GM18909 (cell line): ENCODE measurements around the gene WDR7.
"Not testable (repeated sequence)": the region's sequence is repeated elsewhere in the genome, so short reads cannot be mapped to it uniquely, and the experiment has no call there.

Source experiments
- ATAC-seq: cut with Tn5 transposase; IDR thresholded peaks from one replicate; pipeline ENCODE4 v1.9.1; 2021; ENCODE audit warnings: mild to moderate bottlenecking; ENCODE audit not compliant: unreplicated experiment, poor library complexity

Gene WDR7

DNA sequence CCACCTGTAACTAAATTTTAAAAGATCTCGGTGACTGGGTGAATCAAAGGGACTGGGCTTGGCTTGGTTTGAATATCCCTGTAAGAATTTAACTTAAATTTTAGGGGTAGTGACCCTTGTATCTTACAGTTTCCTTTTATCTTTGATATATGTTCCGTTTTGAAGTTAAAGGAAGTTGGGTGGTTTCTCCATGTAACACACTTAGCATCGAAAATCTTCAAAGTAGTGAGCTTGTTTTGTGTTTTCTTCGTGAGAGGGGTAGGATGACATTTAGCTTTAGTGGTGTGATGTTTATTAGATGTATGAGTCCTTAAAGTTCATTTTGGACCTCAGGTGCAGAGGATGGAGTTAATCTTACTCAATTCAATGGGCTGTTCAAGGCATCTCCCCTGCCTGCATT, 1.6 kb downstream of the WDR7 start:
- ATAC-seq = no peak

DNA sequence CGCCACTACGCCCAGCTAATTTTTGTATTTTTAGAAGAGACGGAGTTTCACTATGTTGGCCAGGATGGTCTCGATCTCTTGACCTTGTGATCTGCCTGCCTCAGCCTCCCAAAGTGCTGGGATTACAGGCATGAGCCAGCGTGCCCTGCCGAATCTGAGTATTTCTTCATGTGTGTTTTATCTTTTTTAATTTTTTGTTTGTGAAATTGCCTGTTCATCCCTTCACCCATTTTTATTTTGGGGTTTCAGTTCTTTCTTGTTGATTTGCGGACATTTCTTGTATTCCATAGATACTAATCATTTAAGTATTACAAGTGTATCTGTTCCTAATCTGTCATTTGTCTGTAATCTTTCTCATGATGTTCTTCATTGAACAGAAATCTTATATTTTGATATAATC, 3.1 kb downstream of the WDR7 start:
- not testable (repeated sequence) for ATAC-seq

DNA sequence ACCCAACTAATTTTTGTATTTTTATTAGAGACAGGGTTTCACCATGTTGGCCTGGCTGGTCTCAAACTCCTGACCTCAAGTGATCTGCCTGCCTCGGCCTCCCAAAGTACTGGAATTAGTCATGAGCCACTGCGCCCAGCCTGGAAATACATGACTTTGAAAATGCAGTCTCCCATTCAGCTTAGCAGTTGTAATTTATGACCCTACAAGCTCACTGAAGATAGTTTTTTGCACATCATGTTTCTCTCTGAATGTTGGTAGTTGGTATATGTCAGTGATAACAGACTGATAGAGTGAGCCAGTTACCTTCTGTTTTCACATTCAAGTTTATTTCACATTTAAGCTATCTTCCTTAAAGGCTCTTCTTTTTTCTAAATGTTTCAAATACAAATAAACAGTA, 7.1 kb downstream of the WDR7 start:
- ATAC-seq = no peak

DNA sequence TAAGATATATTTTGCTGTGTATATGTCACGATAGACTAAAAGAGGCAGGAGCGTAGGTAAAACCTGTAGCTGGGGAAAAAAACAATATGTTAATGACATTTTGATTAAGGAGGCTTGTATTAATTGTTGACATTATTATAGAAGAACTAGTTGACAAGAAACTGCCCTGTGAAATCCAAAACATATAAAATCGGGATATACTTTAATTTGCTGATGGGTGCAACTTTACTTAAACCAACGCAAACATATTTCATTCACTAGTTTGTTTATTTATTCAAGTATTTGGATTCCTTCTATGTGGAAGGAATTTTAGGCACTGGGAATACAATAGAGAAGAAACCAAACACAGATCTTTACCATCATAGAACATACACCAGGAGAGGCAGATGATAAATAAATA, 8.0 kb downstream of the WDR7 start:
- no peak for ATAC-seq

DNA sequence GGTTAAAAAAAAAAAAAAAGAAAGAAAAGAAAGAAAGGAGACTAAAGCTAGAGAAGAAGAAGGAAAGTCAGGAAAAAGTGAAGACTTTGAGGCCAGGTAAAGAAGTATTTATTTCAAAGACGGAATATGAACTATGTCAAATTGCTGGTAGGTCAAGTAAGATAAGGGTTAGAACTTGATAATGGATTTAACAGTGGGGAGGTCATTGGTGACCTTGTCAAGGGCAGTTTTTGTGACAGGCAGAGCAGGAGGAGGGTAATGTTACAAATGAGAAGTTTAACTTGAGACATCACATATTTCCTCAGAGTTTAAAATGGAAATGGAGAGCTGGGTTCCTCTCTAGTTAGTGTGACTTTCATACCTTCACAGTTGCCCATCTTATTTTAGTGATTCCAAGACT, 9.5 kb downstream of the WDR7 start:
- ATAC-seq = no peak

DNA sequence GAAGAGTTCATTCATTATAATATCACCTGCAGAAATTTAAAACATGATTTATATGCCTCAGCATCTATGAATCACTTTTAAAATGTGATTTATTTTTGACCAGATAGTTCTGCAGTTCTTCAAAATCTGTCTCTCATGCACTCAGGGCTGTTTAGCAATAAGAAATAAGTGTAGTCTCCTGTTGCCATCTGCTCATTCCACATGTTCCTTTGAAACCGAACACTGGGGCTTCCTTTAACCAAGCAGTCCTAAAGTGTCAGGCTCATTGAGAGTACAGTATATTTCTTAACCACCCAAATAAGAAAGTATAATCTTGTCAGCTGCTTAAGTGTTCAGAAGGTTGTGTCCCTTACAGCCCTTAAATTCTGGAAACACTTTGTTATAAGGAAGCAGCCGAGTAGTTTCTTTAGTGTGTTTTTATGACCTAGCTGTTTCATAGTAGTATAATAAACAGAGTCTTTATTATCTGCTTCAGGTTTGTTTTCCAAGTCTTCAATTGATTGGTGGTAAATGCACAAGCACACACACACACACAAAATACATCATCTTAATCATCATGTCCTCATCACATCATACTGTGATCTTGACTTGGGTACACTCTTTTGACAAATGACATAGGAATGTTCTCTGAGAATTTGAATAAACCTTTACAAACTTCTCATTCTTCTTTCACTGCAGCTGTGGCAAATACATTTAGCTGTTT, 10.4 kb downstream of the WDR7 start:
- ATAC-seq = no peak

DNA sequence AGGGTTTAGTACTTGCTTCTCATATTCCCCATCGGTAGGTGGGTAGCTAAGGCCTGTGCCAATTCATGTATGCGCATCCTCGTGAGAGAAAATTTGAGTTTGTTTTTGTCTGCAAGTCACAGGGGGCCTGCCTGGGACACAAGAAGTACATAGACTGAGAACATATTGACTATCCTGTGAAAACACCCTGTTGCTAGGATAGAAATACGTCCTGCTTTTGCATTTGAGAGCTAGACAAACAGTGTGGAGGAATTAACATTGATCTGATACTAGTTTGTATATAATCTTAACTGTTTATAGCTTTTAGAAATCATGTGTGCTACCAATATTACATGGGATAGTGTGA, 10.9 kb downstream of the WDR7 start:
- ATAC-seq = no peak

DNA sequence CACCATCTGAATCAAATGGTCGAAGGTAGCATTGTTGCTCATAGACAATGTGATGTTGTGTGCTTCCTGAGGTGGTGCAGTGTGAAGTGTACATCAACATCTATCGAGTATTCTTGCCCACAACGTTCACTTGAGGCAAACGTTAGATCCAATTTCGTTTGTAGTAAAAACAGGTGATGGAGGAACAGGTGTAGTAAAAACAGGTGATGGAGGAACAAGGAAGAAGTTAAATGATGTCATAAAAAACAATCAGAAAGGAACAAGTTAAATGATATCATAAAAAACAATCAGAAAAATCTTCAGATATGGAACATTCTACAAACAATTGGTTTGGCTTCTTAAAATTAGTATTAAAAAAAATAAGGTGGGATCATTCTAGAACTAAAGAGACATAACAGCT, 11.3 kb downstream of the WDR7 start:
- ATAC-seq = no peak

DNA sequence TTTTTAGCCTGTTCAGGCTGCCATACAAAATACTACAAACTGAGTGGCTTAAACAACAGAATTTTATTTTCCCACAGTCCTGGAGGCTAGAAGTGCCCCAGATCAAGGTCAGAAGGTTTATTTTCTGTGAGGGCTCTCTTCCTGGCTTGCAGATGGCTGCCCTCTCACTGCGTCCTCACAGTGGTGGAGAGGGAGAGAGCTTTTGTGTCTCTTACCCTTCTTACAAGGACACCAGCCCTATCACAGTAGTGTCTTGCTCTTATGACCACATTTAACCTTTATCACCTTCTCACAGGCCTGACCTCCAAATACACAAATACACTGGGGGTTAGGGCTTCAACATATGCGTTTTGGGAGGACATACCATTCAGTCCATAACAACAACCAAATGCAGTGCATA, 11.7 kb downstream of the WDR7 start:
- ATAC-seq = no peak

DNA sequence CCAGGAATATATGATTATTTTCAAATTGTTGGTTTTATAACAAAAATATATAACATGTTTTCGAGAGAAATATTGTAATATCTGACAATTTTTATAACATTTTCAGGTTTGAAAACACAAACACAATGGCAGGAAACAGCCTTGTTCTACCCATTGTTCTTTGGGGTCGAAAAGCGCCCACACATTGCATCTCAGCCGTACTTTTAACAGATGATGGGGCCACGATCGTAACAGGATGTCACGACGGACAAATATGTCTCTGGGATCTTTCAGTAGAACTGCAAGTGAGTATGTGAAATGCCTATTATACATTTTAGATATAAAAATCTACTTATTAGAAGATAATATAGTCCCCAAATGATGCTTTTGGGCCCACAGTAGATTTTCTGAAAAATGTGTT, 21.2 kb downstream of the WDR7 start:
- ATAC-seq = no peak

DNA sequence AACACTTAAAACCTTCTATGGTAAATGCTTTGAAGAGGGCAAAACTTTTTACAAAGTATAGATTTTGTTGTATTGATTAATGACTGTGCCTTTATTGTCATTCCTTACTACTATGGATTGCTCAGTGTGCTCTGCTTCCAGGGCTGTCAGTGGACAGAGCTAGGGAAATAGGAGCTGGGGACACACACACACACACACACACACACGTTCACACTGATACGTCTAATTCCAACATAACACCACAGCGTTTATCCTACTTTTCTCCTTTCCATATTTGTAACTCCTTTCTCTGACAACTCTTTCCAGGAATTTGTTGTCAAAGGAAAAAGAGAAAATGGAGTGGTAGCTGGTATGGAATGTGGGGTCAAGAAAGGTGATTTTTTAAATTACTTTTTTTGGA, 21.8 kb downstream of the WDR7 start:
- no peak for ATAC-seq

DNA sequence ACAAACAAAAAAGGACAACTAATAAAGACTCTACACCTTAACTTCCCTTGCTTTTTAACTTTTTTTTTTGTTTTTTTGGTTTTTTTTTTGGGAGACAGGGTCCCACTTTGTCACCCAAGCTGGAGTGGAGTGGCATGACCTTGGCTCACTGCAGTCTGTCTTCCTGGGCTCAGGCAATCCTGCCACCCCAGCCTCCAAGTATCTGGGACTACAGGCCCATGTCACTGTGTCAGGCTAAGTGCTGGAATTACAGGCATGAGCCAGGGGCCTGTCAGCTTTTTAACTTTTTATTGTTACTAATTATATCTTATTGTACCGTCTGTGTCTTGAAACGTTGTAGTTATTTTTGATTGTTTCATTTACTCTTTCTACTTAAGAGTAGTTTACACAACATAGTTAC, 25.5 kb downstream of the WDR7 start:
- no peak for ATAC-seq

DNA sequence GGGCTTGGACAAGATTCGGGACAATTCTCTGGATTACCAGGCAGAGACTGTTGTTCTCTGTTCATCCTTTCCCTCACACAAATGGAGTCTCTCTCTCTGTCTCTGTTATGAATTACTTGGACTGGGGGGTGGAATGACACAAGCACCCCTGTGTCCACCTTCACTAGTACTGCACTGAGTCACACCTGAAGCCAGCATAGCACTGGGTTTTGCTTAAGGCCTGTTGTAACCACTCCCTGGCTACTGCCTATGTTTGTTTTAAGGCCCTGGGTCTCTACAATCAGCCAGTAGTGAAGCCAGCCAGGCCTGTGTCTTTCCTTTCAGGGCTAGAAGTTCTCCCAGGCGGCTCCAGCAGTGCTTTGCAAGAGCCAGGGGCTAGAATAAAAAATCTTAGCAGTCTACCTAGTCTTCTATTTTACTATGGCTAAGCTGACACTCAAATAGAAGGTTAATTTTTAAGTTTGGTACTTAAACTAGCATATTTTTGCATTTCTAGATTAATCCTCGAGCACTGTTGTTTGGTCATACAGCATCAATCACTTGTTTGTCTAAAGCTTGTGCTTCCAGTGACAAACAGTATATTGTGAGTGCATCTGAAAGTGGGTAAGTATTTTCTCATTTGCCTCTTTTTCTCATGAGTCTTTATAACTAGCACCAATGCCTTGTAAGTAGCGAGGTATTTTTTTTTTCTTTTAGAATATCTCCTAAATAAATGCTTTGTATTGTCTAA, 27.8 kb downstream of the WDR7 start:
- no peak for ATAC-seq

DNA sequence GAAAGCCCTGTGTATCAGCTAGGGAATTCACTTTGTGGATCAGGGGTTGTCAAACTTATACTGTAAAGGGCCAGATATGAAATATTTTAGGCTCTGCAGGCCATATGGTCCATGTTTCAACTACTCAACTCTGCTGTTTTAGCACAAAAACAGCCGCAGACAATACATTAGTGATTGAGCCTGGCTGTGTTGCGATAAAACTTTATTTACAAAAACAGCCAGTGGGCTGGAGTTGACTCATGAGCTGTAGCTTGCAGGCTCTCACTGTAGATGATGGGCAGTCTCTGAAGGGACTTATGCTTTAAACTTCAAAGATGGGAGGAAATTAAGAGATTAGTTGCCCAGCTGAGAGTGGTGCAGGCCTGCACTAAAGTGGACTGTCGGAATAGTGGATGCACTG, 33.1 kb downstream of the WDR7 start:
- no peak for ATAC-seq

DNA sequence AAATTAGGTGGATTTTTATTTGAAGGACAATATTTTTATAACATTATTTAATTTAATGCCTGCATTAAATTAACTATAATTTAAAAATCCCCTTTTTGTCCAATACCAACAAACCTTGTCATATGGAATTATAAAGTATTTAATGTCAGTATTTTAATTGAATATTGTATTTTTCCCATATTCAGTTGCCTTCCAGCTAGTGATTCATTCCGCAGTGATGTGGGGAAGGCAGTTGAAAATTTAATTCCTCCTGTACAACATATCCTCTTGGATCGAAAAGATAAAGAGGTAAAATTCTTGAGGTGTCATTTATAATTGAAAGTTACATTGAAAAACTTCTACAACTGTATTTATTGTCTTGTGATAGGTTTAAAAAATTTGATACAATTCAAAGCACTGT, 40.4 kb downstream of the WDR7 start:
- ATAC-seq = no peak

DNA sequence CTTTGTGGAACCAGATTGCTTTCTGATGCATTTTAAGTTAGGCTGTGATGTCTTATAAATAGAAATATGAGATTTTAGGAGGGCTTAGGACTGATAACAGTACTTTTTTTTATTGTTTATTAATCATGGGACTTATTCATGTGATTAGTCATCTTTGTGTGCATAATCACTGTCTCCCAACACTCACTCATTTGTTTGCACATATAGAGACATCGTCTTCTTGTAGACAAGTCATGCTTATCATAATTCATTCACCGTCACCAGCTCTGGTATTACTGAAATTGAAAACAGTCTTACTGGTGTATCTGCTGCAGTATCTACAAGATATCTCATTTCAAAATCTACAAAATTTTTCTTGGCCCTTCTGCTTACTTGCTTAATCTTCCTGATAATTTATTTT, 45.8 kb downstream of the WDR7 start:
- ATAC-seq = no peak

DNA sequence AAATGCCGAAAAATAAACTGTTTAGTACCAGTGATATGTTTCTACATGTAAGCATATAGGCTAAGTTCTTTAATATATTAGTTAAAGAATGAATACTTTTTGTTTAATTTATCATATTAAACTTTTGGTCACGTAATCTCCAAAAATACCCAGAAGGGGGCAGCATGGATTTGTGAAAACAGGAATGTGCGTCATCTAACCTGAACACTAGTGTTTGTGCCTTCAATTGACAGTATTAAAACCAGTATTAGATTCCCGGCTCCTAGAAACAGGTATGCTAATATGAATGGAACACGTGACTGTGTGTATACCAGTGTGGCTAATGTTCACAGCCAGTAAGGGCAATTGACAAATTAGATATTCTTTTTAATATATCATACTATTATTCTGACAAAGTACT, 51.8 kb downstream of the WDR7 start:
- ATAC-seq = no peak

DNA sequence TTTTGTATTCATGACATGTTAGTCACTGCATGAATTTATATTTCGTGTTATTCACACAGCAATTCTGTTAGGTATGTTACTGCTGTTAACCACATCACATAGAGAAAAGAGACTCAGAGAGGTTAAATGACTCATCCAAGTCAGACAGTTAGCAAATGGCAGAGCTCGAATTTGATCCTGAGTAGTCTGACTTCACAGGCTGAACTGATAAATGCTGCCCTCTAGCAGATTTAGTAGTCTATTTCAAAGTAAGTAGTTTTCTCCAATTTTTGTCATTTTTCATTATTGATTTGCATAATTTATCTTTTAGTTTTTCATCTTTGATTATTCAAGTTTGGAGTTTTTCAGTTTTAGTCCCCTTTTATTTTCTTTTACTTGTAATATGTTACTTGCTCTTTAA, 58.3 kb downstream of the WDR7 start:
- peak; percentile 99 for ATAC-seq

DNA sequence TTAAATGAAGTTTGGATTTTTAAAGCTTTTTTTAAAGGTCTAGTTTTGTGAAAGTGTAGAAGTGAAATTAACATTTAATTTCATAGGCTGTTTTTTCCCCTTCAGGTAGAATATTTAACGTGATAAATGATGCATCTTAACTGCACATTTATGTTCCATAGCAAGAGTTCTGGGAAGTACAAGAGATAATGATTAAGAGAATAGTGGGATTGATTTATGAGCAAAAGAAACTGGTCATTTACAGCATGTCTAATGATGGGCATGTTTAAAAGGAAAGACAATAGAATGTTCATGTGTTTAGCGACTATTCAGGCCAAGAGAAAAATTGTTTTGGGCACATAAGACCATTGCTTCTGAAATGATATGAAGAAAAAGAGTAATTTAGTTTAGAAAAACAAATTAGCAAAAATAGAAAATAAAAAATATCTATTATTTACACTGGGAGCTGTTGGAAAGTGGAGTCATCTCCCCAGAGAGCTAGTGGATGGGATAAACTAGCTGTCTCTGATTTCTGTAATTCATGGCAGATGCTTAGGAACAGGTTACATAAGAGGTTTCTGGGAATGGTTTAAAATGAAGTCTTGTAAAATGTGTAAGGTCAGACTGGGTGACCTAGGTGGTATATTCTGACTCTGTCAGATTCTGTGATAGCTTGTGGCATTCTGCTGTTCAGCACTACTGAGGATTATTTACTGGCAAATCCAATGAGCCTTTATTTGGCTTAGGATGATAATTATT, 60.7 kb downstream of the WDR7 start:
- ATAC-seq = no peak

DNA sequence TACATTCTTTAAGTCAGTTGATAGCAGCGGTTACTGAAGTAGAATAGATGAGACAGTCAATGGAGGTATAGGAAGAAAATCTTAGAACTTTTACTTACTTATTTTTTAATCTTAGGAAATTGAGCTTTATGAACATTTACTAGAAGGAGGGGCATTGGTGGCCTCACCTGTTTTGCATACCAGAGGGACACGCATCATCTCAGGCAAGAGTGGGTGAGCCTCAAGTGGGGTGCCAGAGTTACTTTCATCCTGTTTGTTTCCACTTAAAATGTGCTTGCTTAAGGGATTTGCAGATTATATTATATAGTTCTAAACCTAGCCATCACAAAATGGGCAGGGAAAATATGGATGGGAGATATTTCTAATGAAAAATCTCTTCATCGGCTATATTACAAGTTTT, 61.6 kb downstream of the WDR7 start:
- no peak for ATAC-seq

DNA sequence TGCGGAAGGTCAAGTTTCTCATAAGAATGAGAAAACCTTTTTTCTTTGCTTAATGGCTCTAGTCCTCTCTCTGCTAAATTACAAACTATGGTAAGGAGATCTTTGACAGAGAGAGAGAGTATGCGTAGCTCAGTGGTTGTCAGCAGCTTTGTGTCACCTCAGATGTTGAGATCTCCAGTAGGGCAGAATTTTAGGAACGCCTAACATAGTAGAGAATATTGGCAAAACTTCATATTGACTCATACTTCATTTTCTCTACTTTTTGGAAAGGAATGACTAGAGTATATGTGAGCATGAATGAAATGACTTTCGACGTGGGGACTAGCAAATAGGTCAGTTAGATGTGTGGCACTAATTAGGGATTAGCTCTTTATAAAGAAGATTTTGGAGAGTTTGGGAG, 64.0 kb downstream of the WDR7 start:
- ATAC-seq = no peak

DNA sequence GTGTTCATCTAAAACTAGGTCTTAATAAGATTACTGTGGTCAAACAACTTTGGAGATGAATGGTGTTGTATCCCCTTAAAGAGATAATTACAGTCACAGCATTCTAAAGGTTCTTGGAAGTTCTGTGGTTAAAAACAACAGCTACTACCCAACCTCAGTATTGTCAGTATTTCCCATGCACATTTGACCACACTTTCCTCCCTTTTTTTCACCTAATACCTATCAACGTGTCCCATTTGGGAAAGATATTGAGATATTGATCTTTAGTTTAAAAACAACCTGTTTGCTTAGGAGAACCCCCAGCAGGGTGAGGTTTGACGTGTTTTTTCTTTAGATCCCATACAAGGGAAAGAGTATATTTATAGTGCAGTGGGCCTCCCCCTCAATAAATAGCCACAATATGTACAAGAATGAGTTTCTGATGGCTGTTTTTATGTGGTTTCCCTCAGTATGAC, 65.6 kb downstream of the WDR7 start:
- ATAC-seq = no peak
